Measurements from ENCODE around the gene CSHL1. TPM values are rescaled to one million over a fixed set of nuclear protein-coding genes. Genes with fewer than 3 reads are reported as not detected.
"Not testable (repeated sequence)": the region's sequence is repeated elsewhere in the genome, so short reads cannot be mapped to it uniquely, and the experiment has no call there.

The CSHL1 gene
- total RNA-seq, 2 experiments from 2014 or later = not detected

DNA sequence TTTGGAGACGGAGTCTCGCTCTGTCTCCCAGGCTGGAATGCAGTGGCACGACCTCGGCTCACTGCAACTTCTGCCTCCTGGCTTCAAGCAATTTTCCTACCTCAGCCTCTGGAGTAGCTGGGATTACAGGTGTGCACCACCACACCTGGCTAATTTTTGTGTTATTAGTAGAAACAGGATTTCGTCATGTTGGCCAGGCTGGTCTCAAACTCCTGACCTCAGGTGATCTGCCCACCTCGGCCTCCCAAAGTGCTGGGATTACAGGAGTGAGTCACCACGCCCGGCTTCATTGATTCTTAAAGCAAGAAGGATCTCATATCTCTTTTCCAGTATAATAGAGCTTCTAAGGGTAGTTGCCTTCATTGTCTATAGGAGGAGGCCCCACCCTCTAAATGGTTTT, 6.3 kb downstream of the CSHL1 start:
- CTCF ChIA-PET = interaction anchor here (0.7 to 2.7 kb wide), 6 partner anchors 10 to 140 kb away, joined by 3 to 9 read pairs (median 4); no protein-coding TSS in a partner anchor

GRCh38 chr17:63903787-63904201, 7.3 kb downstream of the CSHL1 start:
- CTCF ChIA-PET = interaction anchor here (1.1 to 2.7 kb wide), 7 partner anchors 15 to 157 kb away, joined by 3 to 9 read pairs (median 4); no protein-coding TSS in a partner anchor
- POLR2A ChIA-PET = not testable (repeated sequence)

More for the DNA sequence above, 6.3 kb downstream of the CSHL1 start:
- POLR2A ChIA-PET = not testable (repeated sequence)

DNA sequence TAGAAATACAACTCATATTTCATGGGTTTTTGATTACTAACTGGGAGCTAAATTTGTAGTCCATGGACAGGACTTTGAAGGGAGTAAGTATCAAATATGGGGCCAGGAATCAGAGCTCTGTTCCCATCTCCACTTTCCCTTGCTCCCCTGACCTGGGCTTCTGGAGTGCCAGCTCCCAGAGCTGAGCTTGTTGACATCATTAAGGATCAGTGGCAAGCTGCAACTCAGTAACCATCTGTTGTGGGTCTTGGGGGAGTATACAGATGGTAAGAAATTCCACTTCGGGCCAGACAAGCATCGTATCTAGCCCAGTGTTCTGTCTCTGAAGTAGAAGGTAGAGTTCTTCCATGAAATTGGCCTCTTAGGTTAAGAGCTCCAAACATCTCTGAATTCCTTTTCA, 9.1 kb downstream of the CSHL1 start:
- POLR2A ChIA-PET = not testable (repeated sequence)
- CTCF ChIA-PET = interaction anchor here (0.9 to 1.1 kb wide), 4 partner anchors 12 to 246 kb away, joined by 3 to 4 read pairs (median 3); no protein-coding TSS in a partner anchor

GRCh38 chr17:63898899-63899798, 11.9 kb downstream of the CSHL1 start:
- POLR2A ChIA-PET, CTCF ChIA-PET: not testable (repeated sequence)

DNA sequence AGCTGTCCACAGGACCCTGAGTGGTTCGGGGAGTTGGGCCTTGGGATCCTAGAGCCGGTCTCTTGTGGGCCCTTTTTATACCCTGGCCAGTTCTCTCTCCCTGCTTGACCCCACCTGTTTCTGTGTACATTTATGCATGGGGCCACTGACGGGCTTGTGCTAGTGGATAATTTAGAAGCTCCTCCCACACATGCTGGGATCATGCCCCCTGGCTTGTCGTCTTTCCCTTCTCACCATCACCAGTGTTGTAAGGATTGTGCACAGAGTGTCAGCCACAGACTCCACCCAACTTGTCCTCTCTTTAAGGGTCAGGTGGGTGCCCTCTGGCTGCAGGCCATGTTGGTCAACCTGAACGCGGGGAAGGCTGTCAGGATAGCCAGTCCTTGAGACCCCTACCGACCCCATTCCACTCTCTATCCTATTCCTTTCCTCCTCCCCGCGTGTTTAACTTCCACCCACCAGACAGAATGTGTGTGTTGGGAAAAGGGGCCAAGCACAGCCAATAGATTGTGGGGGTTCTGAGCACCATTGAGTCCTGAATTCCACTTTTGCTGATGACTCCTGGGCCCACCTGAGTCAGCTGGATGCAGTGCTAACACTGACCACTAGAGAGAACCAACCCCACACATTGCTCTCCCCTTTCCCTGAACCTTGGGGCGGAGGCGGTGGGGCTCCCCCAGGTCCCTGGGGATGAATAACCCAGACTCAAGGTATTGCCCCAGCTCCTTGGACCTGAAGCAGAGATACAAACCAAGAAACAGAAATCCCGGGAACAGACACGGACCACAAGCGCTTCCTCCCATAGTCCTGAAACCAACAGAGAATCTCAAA, 14.3 kb downstream of the CSHL1 start, which contains the start of gene CSH1:
CSH1 (minus strand) TSS at position 51 of the 831 bp plus-strand sequence. CDS start 63 bp downstream, outside the sequence.
- CTCF ChIA-PET, POLR2A ChIA-PET: not testable (repeated sequence)

DNA sequence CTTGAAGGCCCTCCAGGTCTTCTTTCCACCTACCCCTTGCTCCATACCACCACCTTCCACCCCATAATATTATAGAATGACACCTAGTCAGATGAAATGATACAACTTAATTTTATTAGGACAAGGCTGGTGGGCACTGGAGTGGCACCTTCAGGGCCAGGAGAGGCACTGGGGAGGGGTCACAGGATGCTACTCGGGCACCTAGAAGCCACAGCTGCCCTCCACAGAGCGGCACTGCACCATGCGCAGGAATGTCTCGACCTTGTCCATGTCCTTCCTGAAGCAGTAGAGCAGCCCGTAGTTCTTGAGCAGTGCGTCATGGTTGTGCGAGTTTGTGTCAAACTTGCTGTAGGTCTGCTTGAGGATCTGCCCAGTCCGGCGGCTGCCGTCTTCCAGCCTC, 16.2 kb downstream of the CSHL1 start:
- CTCF ChIA-PET, POLR2A ChIA-PET: not testable (repeated sequence)

DNA sequence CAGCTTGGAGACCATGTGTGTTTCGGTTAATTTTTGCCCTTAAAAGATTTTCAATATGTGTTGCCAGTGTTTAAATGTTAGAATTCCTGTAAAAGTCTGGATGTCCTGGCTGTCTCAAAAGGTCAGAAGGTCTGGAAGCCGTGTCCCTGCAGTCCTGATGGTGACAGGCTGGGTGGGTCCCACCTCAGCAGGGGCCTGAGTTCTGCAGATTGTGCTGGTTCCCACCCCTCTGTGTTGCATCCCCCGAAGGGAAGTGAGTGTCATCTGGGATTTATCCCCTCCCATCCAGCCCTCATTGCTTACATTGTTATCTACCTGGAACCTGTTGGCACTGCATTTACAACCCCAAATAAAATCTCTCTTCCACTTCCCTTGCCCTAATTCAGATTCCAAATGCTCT, 17.0 kb downstream of the CSHL1 start:
- CTCF ChIA-PET, POLR2A ChIA-PET: not testable (repeated sequence)

DNA sequence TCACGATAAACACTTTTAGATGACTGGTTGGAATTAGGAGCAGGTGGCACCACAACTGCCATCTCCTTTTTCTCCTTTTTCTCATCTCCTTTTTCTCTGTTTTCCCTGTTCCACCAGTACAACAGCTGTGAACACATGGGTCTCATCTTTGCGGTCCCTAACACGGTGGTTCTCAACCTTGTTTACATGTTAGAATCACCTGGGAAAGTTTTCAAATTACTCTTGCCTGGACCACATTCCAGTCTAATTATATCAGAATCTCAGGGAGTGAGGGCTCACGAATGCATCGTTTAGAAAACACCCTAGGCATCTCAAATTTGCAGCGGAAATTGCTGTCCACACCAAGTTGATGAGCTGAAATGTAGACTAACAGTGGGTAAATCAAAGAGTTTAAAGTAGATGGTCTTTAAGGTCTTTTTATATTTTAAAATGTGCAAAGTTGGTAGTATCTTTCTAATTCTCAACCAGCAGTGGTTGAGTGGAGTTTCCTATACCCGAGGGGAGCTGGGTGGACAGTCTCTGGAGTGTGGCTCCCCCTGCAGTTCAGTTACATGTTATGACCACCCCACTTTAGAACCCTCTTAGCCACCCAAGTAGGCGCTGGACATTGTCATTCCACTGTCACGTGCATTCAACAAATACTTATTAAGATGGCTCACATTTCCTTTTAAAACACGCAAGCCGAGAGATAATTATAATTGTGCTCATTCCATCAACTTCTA, 18.6 kb downstream of the CSHL1 start:
- CTCF ChIA-PET = interaction anchor here (1.4 kb wide), 1 partner anchor 54 kb away, joined by 3 read pairs; no protein-coding TSS in a partner anchor
- POLR2A ChIA-PET = not testable (repeated sequence)

- POLR2A ChIA-PET = not testable (repeated sequence)
- CTCF ChIA-PET = interaction anchor here (0.6 to 1.8 kb wide), 7 partner anchors 13 to 390 kb away, joined by 3 to 4 read pairs (median 3); no protein-coding TSS in a partner anchor
These were observed 21.8 kb downstream of the CSHL1 start for GRCh38 chr17:63889026-63889848.

- POLR2A ChIA-PET, CTCF ChIA-PET: not testable (repeated sequence)
These were observed 25.9 kb downstream of the CSHL1 start for GRCh38 chr17:63885119-63885518.

DNA sequence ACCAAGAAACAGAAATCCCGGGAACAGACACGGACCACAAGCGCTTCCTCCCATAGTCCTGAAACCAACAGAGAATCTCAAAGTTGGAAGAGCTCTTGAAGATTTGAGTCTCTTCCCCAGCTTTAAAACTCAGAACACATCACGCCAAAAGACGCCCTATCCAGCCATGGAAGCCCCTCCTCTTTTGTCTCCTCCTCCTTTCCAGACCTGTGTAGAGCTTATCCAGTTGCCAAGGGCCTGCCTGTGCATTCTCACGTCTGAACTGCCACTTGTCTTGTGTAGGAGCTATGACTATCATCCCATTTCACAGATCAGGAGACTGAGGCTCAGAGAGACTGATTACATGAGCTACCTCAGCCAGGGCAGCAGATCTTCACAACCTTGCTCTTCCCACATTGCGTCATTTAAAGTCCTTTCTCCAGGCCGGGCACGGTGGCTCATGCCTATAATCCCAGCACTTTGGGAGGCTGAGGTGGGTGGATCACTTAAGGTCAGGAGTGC, 28.4 kb downstream of the CSHL1 start:
- CTCF ChIA-PET = interaction anchor here (0.7 to 1.2 kb wide), 5 partner anchors 19 to 1449 kb away, joined by 3 to 4 read pairs (median 4); no protein-coding TSS in a partner anchor
- POLR2A ChIA-PET = not testable (repeated sequence)

GRCh38 chr17:63881935-63882601, 29.0 kb downstream of the CSHL1 start, which contains the start of gene GH2:
TSS of gene GH2 (minus strand) at chr17:63881944. CDS start at chr17:63881801, 143 bp downstream.
- POLR2A ChIA-PET = no interaction called here

DNA sequence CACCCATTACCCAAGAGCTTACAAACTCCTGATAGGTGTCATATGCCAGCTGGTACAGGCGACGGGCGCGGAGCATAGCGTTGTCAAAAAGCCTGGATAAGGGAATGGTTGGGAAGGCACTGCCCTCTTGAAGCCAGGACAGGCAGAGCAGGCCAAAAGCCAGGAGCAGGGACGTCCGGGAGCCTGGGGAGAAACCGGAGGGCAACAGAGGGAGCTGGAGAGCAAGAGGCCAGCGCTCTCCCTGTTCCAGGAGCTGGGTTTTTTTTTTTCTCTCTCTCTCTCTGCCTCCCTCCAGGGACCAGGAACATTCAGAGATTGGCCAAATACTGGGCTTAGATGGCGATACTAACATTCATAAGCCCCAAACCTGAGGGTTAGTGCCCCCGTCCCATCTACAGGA, 29.7 kb downstream of the CSHL1 start:
- CTCF ChIA-PET = interaction anchor here (1.4 kb wide), 1 partner anchor 30 kb away, joined by 7 read pairs; the partner anchor contains the start of gene CSHL1
- POLR2A ChIA-PET = not testable (repeated sequence)

More at GRCh38 chr17:63881935-63882601, 29.0 kb downstream of the CSHL1 start, which contains the start of gene GH2:
- CTCF ChIA-PET = interaction anchor here (1.4 kb wide), 1 partner anchor 29 kb away, joined by 7 read pairs; the partner anchor contains the start of gene CSHL1

DNA sequence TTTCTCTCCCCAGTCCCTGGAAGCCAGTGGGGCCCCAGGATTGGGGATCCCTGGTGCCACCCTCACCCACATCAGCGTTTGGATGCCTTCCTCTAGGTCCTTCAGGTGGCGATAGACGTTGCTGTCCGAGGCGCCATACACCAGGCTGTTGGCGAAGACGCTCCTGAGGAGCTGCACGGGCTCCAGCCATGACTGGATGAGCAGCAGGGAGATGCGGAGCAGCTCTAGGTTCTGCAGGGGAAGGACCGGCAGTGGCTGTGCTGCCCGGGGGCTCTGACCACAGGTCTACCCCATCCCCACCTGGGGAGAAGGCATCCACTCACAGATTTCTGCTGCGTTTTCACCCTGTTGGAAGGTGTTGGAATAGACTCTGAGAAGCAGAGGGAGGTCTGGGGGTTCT, 30.4 kb downstream of the CSHL1 start:
- ChIA-PET CTCF (interaction anchor here (1.4 kb wide), 1 partner anchor 31 kb away, joined by 7 read pairs; the partner anchor contains the start of gene CSHL1), POLR2A (no interaction called here)

GRCh38 chr17:63878413-63878812, 32.6 kb downstream of the CSHL1 start:
- POLR2A ChIA-PET, CTCF ChIA-PET: not testable (repeated sequence)

DNA sequence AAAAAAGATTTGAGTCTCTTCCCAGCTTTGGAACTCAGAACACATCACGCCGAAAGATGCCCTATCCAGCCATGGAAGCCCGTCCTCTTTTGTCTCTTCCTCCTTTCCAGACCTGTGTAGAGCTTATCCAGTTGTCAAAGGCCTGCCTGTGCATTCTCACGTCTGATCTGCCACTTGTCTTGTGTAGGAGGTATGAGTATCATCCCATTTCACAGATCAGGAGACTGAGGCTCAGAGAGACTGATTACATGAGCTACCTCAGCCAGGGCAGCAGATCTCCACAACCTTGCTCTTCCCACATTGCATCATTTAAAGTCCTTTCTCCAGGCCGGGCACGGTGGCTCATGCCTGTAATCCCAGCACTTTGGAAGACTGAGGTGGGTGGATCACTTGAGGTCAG, 36.4 kb downstream of the CSHL1 start:
- POLR2A ChIA-PET, CTCF ChIA-PET: not testable (repeated sequence)

DNA sequence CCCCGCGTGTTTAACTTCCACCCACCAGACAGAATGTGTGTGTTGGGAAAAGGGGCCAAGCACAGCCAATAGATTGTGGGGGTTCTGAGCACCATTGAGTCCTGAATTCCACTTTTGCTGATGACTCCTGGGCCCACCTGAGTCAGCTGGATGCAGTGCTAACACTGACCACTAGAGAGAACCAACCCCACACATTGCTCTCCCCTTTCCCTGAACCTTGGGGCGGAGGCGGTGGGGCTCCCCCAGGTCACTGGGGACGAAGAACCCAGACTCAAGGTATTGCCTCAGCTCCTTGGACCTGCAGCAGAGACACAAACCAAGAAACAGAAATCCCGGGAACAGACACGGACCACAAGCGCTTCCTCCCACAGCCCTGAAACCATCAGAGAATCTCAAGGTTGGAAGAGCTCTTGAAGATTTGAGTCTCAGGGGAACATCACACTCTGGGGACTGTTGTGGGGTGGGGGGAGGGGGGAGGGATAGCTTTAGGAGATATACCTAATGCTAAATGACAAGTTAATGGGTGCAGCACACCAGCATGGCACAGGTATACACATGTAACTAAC, 36.9 kb downstream of the CSHL1 start:
- CTCF ChIA-PET, POLR2A ChIA-PET: not testable (repeated sequence)
